ENCODE measurements around the gene PTDSS2.

GRCh38 chr11:495537-495931 is 45.5 kb downstream of the PTDSS2 start:
- TF ChIP-seq CTCF (IDR thresholded peaks at IDR 0.05; ENCODE audit: low read length) (no peak), EZH2phosphoT487 (IDR thresholded peaks at IDR 0.05; ENCODE audit: low read length) (no peak), EZH2 (optimal IDR thresholded peaks at IDR 0.05; ENCODE audit: low read depth, low read length) (no peak)
